ENCODE measurements around the gene MCOLN1.
"Not testable (repeated sequence)": the region's sequence is repeated elsewhere in the genome, so short reads cannot be mapped to it uniquely, and the experiment has no call there.

MCOLN1 gene

DNA sequence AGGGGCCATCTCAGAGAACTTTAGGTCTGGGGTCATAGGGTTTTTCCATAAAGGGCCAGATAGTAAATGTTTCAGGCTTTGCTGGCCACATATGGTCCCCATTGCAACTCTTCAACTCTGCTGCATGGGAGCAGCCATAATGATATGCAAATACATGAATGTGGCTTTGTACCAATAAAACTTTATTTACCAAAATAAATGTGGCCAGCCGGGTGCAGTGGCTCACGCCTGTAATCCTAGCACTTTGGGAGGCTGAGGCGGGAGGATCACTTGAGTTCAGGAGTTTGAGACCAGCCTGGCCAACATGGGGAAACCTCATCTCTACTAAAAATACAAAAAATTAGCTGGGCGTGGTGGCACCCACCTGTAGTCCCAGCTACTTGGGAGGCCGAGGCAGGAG lies 16.6 kb downstream of the MCOLN1 start:
- DNase-seq; in situ Hi-C loops (cut with MboI; ENCODE audit: low pct_unique_long_range_greater_than_20kb, low sequenced_read_pairs): not testable (repeated sequence)

- in situ Hi-C loops (cut with MboI; ENCODE audit: low pct_unique_long_range_greater_than_20kb, low sequenced_read_pairs), result no loop called here
- DNase-seq, result no peak
These were observed 17.5 kb downstream of the MCOLN1 start for GRCh38 chr19:7539827-7540425.

DNA sequence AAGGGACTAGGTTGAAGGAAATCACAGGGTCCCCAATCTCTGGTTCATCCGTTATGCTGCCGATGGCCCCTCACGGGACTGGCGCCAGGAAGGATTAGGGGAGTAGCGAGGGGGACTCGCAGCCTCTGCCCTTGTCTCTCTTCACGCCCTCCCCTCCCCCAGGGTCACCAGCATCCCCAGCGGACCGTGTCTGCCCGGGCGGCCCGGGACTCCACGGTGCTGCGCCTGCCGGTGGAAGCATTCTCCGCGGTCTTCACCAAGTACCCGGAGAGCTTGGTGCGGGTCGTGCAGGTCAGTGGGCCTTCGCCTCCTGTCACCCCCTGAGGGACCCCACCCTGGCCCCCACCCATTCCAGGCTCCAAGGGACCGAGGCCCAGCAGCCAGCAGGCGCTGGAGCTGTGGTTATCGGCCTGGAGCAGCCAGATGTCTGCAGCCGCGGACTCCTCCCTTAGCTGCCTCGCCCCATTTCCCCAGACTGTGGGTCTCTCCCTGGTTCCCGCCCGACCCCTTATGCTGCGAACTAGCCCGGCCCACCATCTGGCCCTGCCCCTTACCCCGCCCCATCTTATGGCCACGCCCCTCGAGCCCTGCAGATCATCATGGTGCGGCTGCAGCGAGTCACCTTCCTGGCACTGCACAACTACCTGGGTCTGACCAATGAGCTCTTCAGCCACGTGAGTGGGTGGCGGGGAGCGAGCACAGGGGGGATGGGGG lies 18.5 kb downstream of the MCOLN1 start:
- in situ Hi-C loops (cut with MboI; ENCODE audit: low pct_unique_long_range_greater_than_20kb, low sequenced_read_pairs), result no loop called here
- no peak for DNase-seq

GRCh38 chr19:7541475-7541824 lies 19.0 kb downstream of the MCOLN1 start:
- DNase-seq, result no peak
- in situ Hi-C loops (cut with MboI; ENCODE audit: low pct_unique_long_range_greater_than_20kb, low sequenced_read_pairs), result no loop called here

- DNase-seq, result no peak
- in situ Hi-C loops (cut with MboI; ENCODE audit: low pct_unique_long_range_greater_than_20kb, low sequenced_read_pairs), result no loop called here
These were observed 19.5 kb downstream of the MCOLN1 start for GRCh38 chr19:7541828-7542443.

- in situ Hi-C loops (cut with MboI; ENCODE audit: low pct_unique_long_range_greater_than_20kb, low sequenced_read_pairs), result no loop called here
These were observed 20.3 kb downstream of the MCOLN1 start for GRCh38 chr19:7542556-7543348.

GRCh38 chr19:7544626-7545025 lies 22.2 kb downstream of the MCOLN1 start:
- in situ Hi-C loops (cut with MboI; ENCODE audit: low pct_unique_long_range_greater_than_20kb, low sequenced_read_pairs), result no loop called here
- peak; percentile 51 for DNase-seq

More at GRCh38 chr19:7542556-7543348, 20.3 kb downstream of the MCOLN1 start:
- DNase-seq, result no peak

- DNase-seq, result no peak
- in situ Hi-C loops (cut with MboI; ENCODE audit: low pct_unique_long_range_greater_than_20kb, low sequenced_read_pairs), result no loop called here
These were observed 22.9 kb downstream of the MCOLN1 start for GRCh38 chr19:7545300-7545699.

DNA sequence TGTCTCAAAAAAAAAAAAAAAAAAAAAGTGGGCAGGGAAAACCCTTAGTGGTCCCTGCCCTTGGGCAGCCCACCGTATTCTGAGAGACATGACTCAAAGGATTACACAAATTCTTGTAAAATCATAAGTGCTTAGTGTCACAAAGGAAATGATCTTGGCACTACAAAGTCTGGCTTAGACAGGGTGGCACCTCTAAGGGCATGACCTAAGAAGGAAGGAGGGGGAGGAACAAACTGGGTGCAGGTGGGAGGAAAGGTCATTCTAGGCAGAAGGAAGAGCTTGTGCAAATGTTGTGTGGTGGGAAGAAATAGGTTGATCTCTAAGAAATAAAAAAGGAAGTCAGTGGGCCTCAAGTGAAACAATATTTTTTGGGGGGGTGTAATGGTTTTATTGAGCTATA lies 23.5 kb downstream of the MCOLN1 start:
- in situ Hi-C loops (cut with MboI; ENCODE audit: low pct_unique_long_range_greater_than_20kb, low sequenced_read_pairs), result no loop called here
- no peak for DNase-seq

GRCh38 chr19:7547159-7547558 lies 24.7 kb downstream of the MCOLN1 start:
- in situ Hi-C loops (cut with MboI; ENCODE audit: low pct_unique_long_range_greater_than_20kb, low sequenced_read_pairs), result no loop called here
- DNase-seq, result no peak

- no peak for DNase-seq
- in situ Hi-C loops (cut with MboI; ENCODE audit: low pct_unique_long_range_greater_than_20kb, low sequenced_read_pairs), result no loop called here
These were observed 27.2 kb downstream of the MCOLN1 start for GRCh38 chr19:7549429-7550148.

DNA sequence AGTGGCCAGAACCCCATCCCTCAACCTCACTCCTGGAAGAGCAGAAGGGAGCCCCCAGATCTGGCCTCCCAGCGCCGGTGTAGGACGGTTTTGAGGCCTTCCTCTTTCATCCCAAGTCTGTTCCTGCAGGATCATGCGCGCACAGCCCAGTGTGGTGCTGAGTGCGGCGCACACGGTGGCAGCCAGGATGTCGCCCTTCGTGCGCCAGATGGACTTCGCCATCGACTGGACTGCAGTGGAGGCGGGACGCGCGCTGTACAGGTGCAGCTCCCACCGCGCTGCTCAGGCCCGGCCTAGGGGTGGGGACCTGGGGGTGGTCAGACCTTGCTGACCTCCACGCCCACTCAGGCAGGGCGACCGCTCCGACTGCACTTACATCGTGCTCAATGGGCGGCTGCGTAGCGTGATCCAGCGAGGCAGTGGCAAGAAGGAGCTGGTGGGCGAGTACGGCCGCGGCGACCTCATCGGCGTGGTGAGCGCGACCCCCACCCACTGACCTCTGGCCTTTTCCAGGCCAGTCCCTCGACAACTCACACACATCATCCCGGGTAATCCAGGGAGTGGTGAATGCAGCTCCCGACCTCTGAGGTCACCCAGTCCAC lies 27.8 kb downstream of the MCOLN1 start:
- in situ Hi-C loops (cut with MboI; ENCODE audit: low pct_unique_long_range_greater_than_20kb, low sequenced_read_pairs), result no loop called here
- no peak for DNase-seq

DNA sequence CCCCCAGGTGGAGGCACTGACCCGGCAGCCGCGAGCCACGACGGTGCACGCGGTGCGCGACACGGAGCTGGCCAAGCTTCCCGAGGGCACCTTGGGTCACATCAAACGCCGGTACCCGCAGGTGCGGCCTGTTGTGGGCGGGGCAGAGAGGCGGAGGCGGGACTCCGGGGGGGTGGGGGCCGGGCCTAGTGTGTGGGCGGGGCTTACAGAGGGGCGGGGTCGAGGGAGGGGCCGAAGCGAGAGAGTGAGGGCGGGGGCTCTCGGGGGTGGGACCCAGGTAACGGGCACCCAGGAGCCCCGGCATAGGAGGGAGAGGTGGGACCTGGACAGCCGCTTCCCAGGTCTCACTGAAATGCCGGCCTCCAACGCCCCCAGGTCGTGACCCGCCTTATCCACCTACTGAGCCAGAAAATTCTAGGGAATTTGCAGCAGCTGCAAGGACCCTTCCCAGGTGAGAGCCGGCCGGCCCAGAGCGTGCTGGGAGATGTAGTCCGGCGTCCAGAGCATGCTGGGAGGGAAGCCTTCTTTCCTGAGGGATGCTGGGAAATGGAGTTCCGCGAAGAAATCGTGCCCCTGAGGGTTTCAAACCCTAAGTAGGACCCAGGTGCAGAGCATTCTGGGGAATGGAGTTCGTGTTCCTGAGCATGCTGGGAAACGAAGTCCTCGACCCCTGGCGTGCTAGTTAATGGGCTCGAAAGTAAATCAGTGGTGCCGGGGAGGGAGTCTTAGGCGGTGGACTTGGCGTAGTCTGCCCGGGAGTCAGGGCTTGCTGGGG lies 28.8 kb downstream of the MCOLN1 start:
- DNase-seq, result no peak
- in situ Hi-C loops (cut with MboI; ENCODE audit: low pct_unique_long_range_greater_than_20kb, low sequenced_read_pairs), result no loop called here

DNA sequence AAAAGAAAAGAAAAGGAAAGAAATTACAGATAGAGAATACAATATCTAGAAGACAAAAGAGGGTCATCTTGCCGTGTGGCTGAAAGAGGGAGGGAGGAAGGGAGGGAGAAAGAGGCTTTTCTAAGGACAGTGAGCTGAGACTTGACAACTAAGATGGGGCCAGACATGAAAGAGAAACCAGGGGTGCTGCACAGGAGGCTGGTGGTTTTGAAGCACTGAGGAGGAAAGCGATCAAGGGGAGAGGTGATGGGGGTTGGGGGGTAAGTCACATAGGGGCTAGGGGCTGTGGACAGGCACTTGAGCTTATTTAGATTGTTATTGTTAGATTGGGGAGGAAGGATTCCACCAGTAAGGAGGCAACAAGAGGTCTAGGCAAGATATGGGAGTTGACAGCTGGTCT lies 30.4 kb downstream of the MCOLN1 start:
- DNase-seq, result no peak
- in situ Hi-C loops (cut with MboI; ENCODE audit: low pct_unique_long_range_greater_than_20kb, low sequenced_read_pairs), result no loop called here

GRCh38 chr19:7554565-7554964 lies 32.1 kb downstream of the MCOLN1 start:
- in situ Hi-C loops (cut with MboI; ENCODE audit: low pct_unique_long_range_greater_than_20kb, low sequenced_read_pairs), result no loop called here

DNA sequence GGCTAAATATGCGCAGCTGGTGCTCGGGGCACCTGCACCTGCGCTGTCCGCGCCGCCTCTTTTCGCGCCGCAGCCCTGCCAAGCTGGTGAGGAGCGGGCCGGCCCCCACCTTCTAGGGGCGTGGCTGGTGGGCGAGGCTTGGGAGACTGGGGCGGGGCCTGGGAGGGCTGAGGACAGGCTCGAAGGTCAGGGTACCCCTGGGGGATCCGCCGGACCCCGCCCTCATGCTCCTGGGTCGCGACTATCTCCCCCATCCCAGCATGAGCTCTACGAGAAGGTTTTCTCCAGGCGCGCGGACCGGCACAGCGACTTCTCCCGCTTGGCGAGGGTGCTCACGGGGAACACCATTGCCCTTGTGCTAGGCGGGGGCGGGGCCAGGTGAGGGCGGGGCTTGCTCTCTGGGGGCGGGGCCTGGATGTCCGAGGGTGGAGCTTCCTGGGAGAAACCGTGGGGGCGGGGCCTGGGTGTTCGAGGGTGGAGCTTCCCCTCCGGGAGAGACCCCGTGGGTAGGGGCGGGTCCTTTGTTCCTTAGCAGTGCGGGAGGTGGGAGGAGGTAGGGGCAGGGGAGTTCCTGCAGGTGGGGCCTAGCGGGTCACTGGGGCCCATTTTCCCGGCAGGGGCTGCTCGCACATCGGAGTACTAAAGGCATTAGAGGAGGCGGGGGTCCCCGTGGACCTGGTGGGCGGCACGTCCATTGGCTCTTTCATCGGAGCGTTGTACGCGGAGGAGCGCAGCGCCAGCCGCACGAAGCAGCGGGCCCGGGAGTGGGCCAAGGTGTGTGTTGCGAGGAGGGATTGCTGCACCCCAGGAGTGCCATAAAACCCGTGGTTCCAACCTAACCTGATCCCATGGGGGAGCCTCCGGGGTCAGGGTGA lies 32.8 kb downstream of the MCOLN1 start:
- no peak for DNase-seq
- in situ Hi-C loops (cut with MboI; ENCODE audit: low pct_unique_long_range_greater_than_20kb, low sequenced_read_pairs), result no loop called here

More at GRCh38 chr19:7554565-7554964, 32.1 kb downstream of the MCOLN1 start:
- no peak for DNase-seq

GRCh38 chr19:7556696-7557315 lies 34.4 kb downstream of the MCOLN1 start:
- in situ Hi-C loops (cut with MboI; ENCODE audit: low pct_unique_long_range_greater_than_20kb, low sequenced_read_pairs), result no loop called here

More at GRCh38 chr19:7556696-7557315, 34.4 kb downstream of the MCOLN1 start:
- no peak for DNase-seq

All from KBM-7 (cell line).